Measurements from ENCODE around the gene ACAP1.

The ACAP1 gene

GRCh38 chr17:7312432-7313087, 23.8 kb upstream of the ACAP1 start:
- no peak for DNase-seq

GRCh38 chr17:7313088-7313889, 23.0 kb upstream of the ACAP1 start:
- no peak for DNase-seq

GRCh38 chr17:7313890-7314718, 22.2 kb upstream of the ACAP1 start:
- no peak for DNase-seq

GRCh38 chr17:7314719-7315569, 21.4 kb upstream of the ACAP1 start, which contains the start of gene GPS2:
GPS2 (minus strand) TSS chr17:7315360; CDS start chr17:7315052, 308 bp downstream.
- peak; percentile 23 for DNase-seq

GRCh38 chr17:7315570-7316235, 20.6 kb upstream of the ACAP1 start:
- no peak for DNase-seq

- no peak for DNase-seq
Observed at GRCh38 chr17:7317161-7317803, 19.0 kb upstream of the ACAP1 start.

GRCh38 chr17:7318121-7318860, 18.0 kb upstream of the ACAP1 start:
- DNase-seq, result no peak

GRCh38 chr17:7321466-7321865, 14.9 kb upstream of the ACAP1 start:
- no peak for DNase-seq

- no peak for DNase-seq
Observed at GRCh38 chr17:7322520-7323194, 13.7 kb upstream of the ACAP1 start.

- DNase-seq, result no peak
Observed at GRCh38 chr17:7323731-7324437, 12.4 kb upstream of the ACAP1 start.

- DNase-seq, result no peak
Observed at GRCh38 chr17:7324438-7324779, 11.9 kb upstream of the ACAP1 start.

GRCh38 chr17:7325031-7325528, 11.2 kb upstream of the ACAP1 start:
- DNase-seq, result no peak

GRCh38 chr17:7326186-7326585, 10.1 kb upstream of the ACAP1 start:
- no peak for DNase-seq

- no peak for DNase-seq
Observed at GRCh38 chr17:7327056-7327455, 9.3 kb upstream of the ACAP1 start.

- DNase-seq, result no peak
Observed at GRCh38 chr17:7327501-7327900, 8.8 kb upstream of the ACAP1 start.

- DNase-seq, result no peak
Observed at GRCh38 chr17:7328009-7328408, 8.3 kb upstream of the ACAP1 start.

GRCh38 chr17:7328840-7329373, 7.4 kb upstream of the ACAP1 start, which contains the start of gene NEURL4:
NEURL4 (minus strand) TSS chr17:7329335; CDS start chr17:7329312, 23 bp downstream.
- DNase-seq, result no peak

- peak; percentile 69 for DNase-seq
Observed at GRCh38 chr17:7329374-7329996, 6.8 kb upstream of the ACAP1 start.
